HCT116 (cell line): ENCODE results near the gene MEF2B. TPM values are rescaled to one million over a fixed set of nuclear protein-coding genes. Genes with fewer than 3 reads are reported as not detected.

ENCODE experiments used
- ATAC-seq: fragments of 200-7000 bp; cut with Tn5 transposase; 2 replicates; pipeline ENCODE4 v1.9.1; 2020; ENCODE audit warnings: mild to moderate bottlenecking, moderate library complexity
- BruUV-seq: library from RNA; stranded (reverse); fragments of 400-500 nt; replicated peaks from 2 replicates; lab custom pipeline; 2021; lab: Mats Ljungman, UMichigan
- CTCF ChIA-PET: fragments of 300-600 bp; sonication (Branson Sonifier 250); formaldehyde crosslinking; loops from one replicate; lab custom pipeline; 2021; ENCODE audit warnings: antibody characterized with exemption; lab: Charles Lee
- POLR2A ChIA-PET: fragments of 300-600, 350-600 bp; sonication (Branson Sonifier 250); formaldehyde crosslinking; loops from one replicate; lab custom pipeline; 2021; ENCODE audit warnings: antibody characterized with exemption; lab: Charles Lee
- RAD21 ChIA-PET, 2 experiments: fragments of 300-600 bp; sonication (Branson Sonifier 250); formaldehyde crosslinking; loops; one replicate each; lab custom pipeline; 2023; ENCODE audit warnings: low total read pairs in 2 of 2; ENCODE audit not compliant: uncharacterized antibody in 2 of 2, unreplicated experiment in 2 of 2, low non-redundant PET in 1 of 2; lab: Charles Lee
- DNase-seq: peaks from one replicate; pipeline ENCODE4 v3.0.0-alpha.2; 2010; ENCODE audit warnings: low read depth, low spot score
- H2AFZ ChIP-seq: fragments of 200-600 bp; shearing (Covaris generic), sonication (generic); 2 replicates; pipeline ENCODE4 v1.6.1; 2017; ENCODE audit warnings: low read depth, mixed run types, mixed read lengths, antibody characterized with exemption, low read length; ENCODE audit not compliant: poor library complexity, severe bottlenecking
- H3K27ac ChIP-seq: 2 replicates; pipeline ENCODE4 v1.5.1; 2012; ENCODE audit warnings: low read depth, low read length
- H3K27me3 ChIP-seq: fragments of 200-600 bp; sonication (generic); 2 replicates; pipeline ENCODE4 v1.6.1; 2016; ENCODE audit warnings: mixed run types, low read length, mixed read lengths; ENCODE audit not compliant: insufficient read depth
- H3K36me3 ChIP-seq, 2 experiments: fragments of 200-500 bp in 1 of 2; fragments of 200-600 bp in 1 of 2; sonication (Bioruptor generic) in 1 of 2; sonication (generic) in 1 of 2; 2 replicates each; pipeline versions ENCODE4 v1.5.1 to v1.6.1; 2014 to 2016; ENCODE audit warnings: low read length in 2 of 2, inconsistent platforms in 1 of 2, mixed read lengths in 1 of 2, mixed run types in 1 of 2; ENCODE audit not compliant: insufficient read depth in 2 of 2, control insufficient read depth in 1 of 2
- H3K4me1 ChIP-seq, 2 experiments: fragments of 200-600 bp in 1 of 2; sonication (generic) in 1 of 2; 2 replicates each; pipeline versions ENCODE4 v1.5.1 to v1.6.1; 2012 to 2017; ENCODE audit warnings: low read length in 2 of 2, inconsistent platforms in 1 of 2, mild to moderate bottlenecking in 1 of 2, mixed read lengths in 1 of 2, mixed run types in 1 of 2, moderate library complexity in 1 of 2; ENCODE audit not compliant: insufficient read depth in 2 of 2, control insufficient read depth in 1 of 2
- H3K4me2 ChIP-seq: fragments of 200-600 bp; sonication (generic); 2 replicates; pipeline ENCODE4 v1.6.1; 2017; ENCODE audit warnings: mixed run types, low read length, mixed read lengths
- H3K4me3 ChIP-seq, 2 experiments: fragments of 200-600 bp in 1 of 2; sonication (generic) in 1 of 2; replicated peaks in 1 of 2; 2 replicates each; pipeline ENCODE4 v1.5.1; 2011 to 2016; ENCODE audit warnings: low read length in 2 of 2, control low read depth in 1 of 2, low read depth in 1 of 2, mild to moderate bottlenecking in 1 of 2, mixed read lengths in 1 of 2, mixed run types in 1 of 2
- H3K79me2 ChIP-seq: fragments of 200-600 bp; sonication (generic); 2 replicates; pipeline ENCODE4 v1.6.1; 2017; ENCODE audit warnings: mild to moderate bottlenecking, mixed run types, low read length, moderate library complexity, mixed read lengths; ENCODE audit not compliant: insufficient read depth
- H3K9ac ChIP-seq: fragments of 200-600 bp; sonication (generic); 2 replicates; pipeline ENCODE4 v1.6.1; 2016; ENCODE audit warnings: low read length, mixed read lengths
- H3K9me2 ChIP-seq: fragments of 200-600 bp; sonication (generic), shearing (Covaris generic); 2 replicates; pipeline ENCODE4 v1.6.1; 2017; ENCODE audit warnings: mixed run types, mild to moderate bottlenecking, moderate library complexity; ENCODE audit not compliant: insufficient read depth
- H3K9me3 ChIP-seq, 2 experiments: fragments of 200-500 bp in 1 of 2; fragments of 200-600 bp in 1 of 2; sonication (Bioruptor generic) in 1 of 2; sonication (generic) in 1 of 2; 2 replicates each; pipeline ENCODE4 v1.6.1; 2014 to 2017; ENCODE audit warnings: low read length in 2 of 2, mixed read lengths in 2 of 2, inconsistent platforms in 1 of 2, low read depth in 1 of 2, mild to moderate bottlenecking in 1 of 2, mixed run types in 1 of 2, moderate library complexity in 1 of 2; ENCODE audit not compliant: control insufficient read depth in 1 of 2, insufficient read depth in 1 of 2
- H4K20me1 ChIP-seq: fragments of 200-600 bp; sonication (generic), shearing (Covaris generic); 2 replicates; pipeline ENCODE4 v1.6.1; 2017; ENCODE audit warnings: mixed run types, mild to moderate bottlenecking, moderate library complexity; ENCODE audit not compliant: insufficient read depth
- ATF3 ChIP-seq: IDR thresholded peaks from 2 replicates; pipeline ENCODE4 v1.6.1; 2012
- CTCF ChIP-seq, 3 experiments: fragments of 200-600 bp in 1 of 3; sonication (generic) in 1 of 3; IDR thresholded peaks in 2 of 3; conservative IDR thresholded peaks in 1 of 3; 2 replicates each; pipeline ENCODE4 v1.5.1; 2012 to 2017; ENCODE audit warnings: low read depth in 2 of 3, low read length in 2 of 3, antibody characterized with exemption in 1 of 3, borderline replicate concordance in 1 of 3, control low read depth in 1 of 3, mild to moderate bottlenecking in 1 of 3, mixed read lengths in 1 of 3, mixed run types in 1 of 3, moderate library complexity in 1 of 3; ENCODE audit not compliant: insufficient read depth in 1 of 3
- EZH2phosphoT487 ChIP-seq: fragments of 200-600 bp; IDR thresholded peaks from 2 replicates; pipeline ENCODE4 v1.6.1; 2018; ENCODE audit warnings: antibody characterized with exemption, borderline replicate concordance
- FOSL1 ChIP-seq: IDR thresholded peaks from 2 replicates; pipeline ENCODE4 v1.6.1; 2012; ENCODE audit warnings: low read depth
- JUND ChIP-seq: IDR thresholded peaks from 2 replicates; pipeline ENCODE4 v1.6.1; 2012
- MAX ChIP-seq: IDR thresholded peaks from 2 replicates; pipeline ENCODE4 v1.6.1; 2012
- POLR2A ChIP-seq: IDR thresholded peaks from 2 replicates; pipeline ENCODE4 v1.7.0; 2011; ENCODE audit warnings: borderline replicate concordance; ENCODE audit not compliant: insufficient read depth, insufficient read length; ENCODE audit errors: extremely low read depth
- POLR2AphosphoS5 ChIP-seq: IDR thresholded peaks from 2 replicates; pipeline ENCODE4 v1.6.1; 2011; ENCODE audit warnings: mild to moderate bottlenecking, low read depth, low read length, moderate library complexity
- RAD21 ChIP-seq: IDR thresholded peaks from 2 replicates; pipeline ENCODE4 v1.6.1; 2012; ENCODE audit warnings: low read depth, mild to moderate bottlenecking
- REST ChIP-seq: IDR thresholded peaks from 2 replicates; pipeline ENCODE4 v1.6.1; 2012; ENCODE audit warnings: low read depth
- SP1 ChIP-seq: IDR thresholded peaks from 2 replicates; pipeline ENCODE4 v1.6.1; 2012; ENCODE audit warnings: low read depth
- ZBTB33 ChIP-seq: IDR thresholded peaks from 2 replicates; pipeline ENCODE4 v1.6.1; 2011; ENCODE audit warnings: mild to moderate bottlenecking, low read length, moderate library complexity; ENCODE audit not compliant: insufficient replicate concordance; ENCODE audit errors: extremely low read depth
- intact Hi-C: fragments of 100-400 bp; cut with micrococcal nuclease; formaldehyde crosslinking; loops from 2 replicates; pipeline ENCODE4 v1.10.0; 2022
- total RNA-seq: library from RNA; stranded (reverse); gene quantifications from one replicate; pipeline ENCODE4 v1.2.1, GENCODE V29; 2021; ENCODE audit not compliant: unreplicated experiment

The MEF2B gene
- total RNA-seq, 1 experiment from 2014 or later, result 7.9 TPM

- ChIA-PET RAD21 (interaction anchor here (0.8 to 1.4 kb wide), 2 partner anchors 29 to 30 kb away, joined by 3 to 4 read pairs; no protein-coding TSS in a partner anchor), CTCF (interaction anchor here (0.7 to 3.3 kb wide), 6 partner anchors 11 to 345 kb away, joined by 3 to 15 read pairs (median 4); partner anchors contain the start of gene SLC25A42), POLR2A (no interaction called here)
- no peaks in the 10 kb centered on the region for H3K9me2 ChIP-seq
- H3K79me2 ChIP-seq, result no peaks in the 10 kb centered on the region
- H3K4me3 ChIP-seq, result no peak overlapping the region
- H3K9me3 ChIP-seq, result no peaks in the 10 kb centered on the region
- H3K36me3 ChIP-seq, result no peaks in the 10 kb centered on the region; a peak in 1 of 4 replicates
- no peaks in the 10 kb centered on the region for H3K4me1 ChIP-seq
- intact Hi-C loops, result loop anchor here (5.0 kb wide), 1 partner anchor 347 kb away; no protein-coding TSS in a partner anchor
- DNase-seq (no peak), ATAC-seq (no peak)
- TF ChIP-seq FOSL1 (no peak), MAX (no peak), REST (no peak), ATF3 (no peak), POLR2A (no peak), JUND (no peak), RAD21 (no peak), POLR2AphosphoS5 (no peak), ZBTB33 (no peak), SP1 (no peak), EZH2phosphoT487 (no peak), CTCF (IDR thresholded peaks at IDR 0.05 in 2 of 3, conservative IDR thresholded peaks at IDR 0.05 in 1 of 3; ENCODE audit: borderline replicate concordance in 1 of 3, insufficient read depth in 1 of 3, low read depth in 2 of 3, low read length in 2 of 3) (no peak)
- H4K20me1 ChIP-seq, result no peaks in the 10 kb centered on the region
- no peak overlapping the region for H3K4me2 ChIP-seq
- H3K27ac ChIP-seq, result no peak overlapping the region
- H3K27me3 ChIP-seq, result no peaks in the 10 kb centered on the region
- H2AFZ ChIP-seq, result no peak overlapping the region
- no TSS peak for BruUV-seq
- H3K9ac ChIP-seq, result no peak overlapping the region
Measured at GRCh38 chr19:19145281-19145680, 24.8 kb downstream of the MEF2B start.
